Kidney epithelial cell (primary cell): ENCODE data around the gene TLCD5. TPM values are rescaled to one million over a fixed set of nuclear protein-coding genes. Genes with fewer than 3 reads are reported as not detected.

Experiments used
- DNase-seq: peaks from one replicate; pipeline ENCODE4 v3.0.0-alpha.2; 2010; ENCODE audit warnings: low read depth
- H3K27me3 ChIP-seq: 2 replicates; pipeline ENCODE4 v1.6.0; 2011; ENCODE audit warnings: low read length; ENCODE audit not compliant: control insufficient read depth, insufficient read depth
- H3K36me3 ChIP-seq: 2 replicates; pipeline ENCODE4 v1.5.1; 2011; ENCODE audit warnings: low read length; ENCODE audit not compliant: control insufficient read depth, insufficient read depth
- H3K4me3 ChIP-seq: 2 replicates; pipeline ENCODE4 v1.5.1; 2011; ENCODE audit warnings: low read depth, mild to moderate bottlenecking, control low read depth, low read length
- CTCF ChIP-seq: IDR thresholded peaks from 2 replicates; pipeline ENCODE4 v1.5.1; 2011; ENCODE audit warnings: mild to moderate bottlenecking, moderate library complexity, low read length, control low read depth, inconsistent platforms; ENCODE audit not compliant: insufficient read depth, poor library complexity, severe bottlenecking
- total RNA-seq: library from RNA; depleted of rRNA; stranded (reverse); fragments of >200 nt; gene quantifications from 2 replicates; pipeline ENCODE4 v1.2.3, GENCODE V29; 2015

Gene TLCD5
- total RNA-seq, 1 donor from 2014 or later = 9.3 TPM

- no peak for TF ChIP-seq CTCF
Observed at GRCh38 chr11:120381401-120381800, 56.3 kb downstream of the TLCD5 start.

More at GRCh38 chr11:120381401-120381800, 56.3 kb downstream of the TLCD5 start:
- Histone ChIP-seq H3K27me3 (no peaks in the 10 kb centered on the region), H3K36me3 (no peaks in the 10 kb centered on the region), H3K4me3 (no peak overlapping the region)
- no peak for DNase-seq

Other genes with a start within 250 kb of the TLCD5 start
- gene TRIM29, start 187.2 kb upstream of the TLCD5 start, total RNA-seq = 0.29 and 0.41 TPM in 2 replicates
- 45.2 and 45.5 TPM in 2 replicates for gene OAF, start 114.3 kb upstream of the TLCD5 start, total RNA-seq
- 0.14 and 1.1 TPM in 2 replicates for gene POU2F3, start 85.2 kb upstream of the TLCD5 start, total RNA-seq
- gene ARHGEF12, start 11.1 kb downstream of the TLCD5 start, total RNA-seq = 52.1 and 54.7 TPM in 2 replicates
- gene GRIK4, start 186.4 kb downstream of the TLCD5 start, total RNA-seq = 0.14 and 0.17 TPM in 2 replicates